Measurements from ENCODE around the gene AP2A2.

GRCh38 chr11:955154-956063, 29.7 kb downstream of the AP2A2 start:
- no peak for TF ChIP-seq POLR2AphosphoS5 (IDR thresholded peaks at IDR 0.05)
- no peak for TF ChIP-seq CTCF (IDR thresholded peaks at IDR 0.05)

Measured in stomach (tissue), 4 donors.